CD4-positive, CD25-positive, alpha-beta regulatory T cell (primary cell): ENCODE data around the gene XPNPEP2. TPM values are rescaled to one million over a fixed set of nuclear protein-coding genes. Genes with fewer than 3 reads are reported as not detected.
A peak's percentile ranks its signal among the peaks of the same experiment; 100 is the strongest.

Experiments
- ATAC-seq, 2 donors: fragments of 150-1000 bp; cut with Tn5 transposase; one replicate each; pipeline ENCODE4 v1.10.0; 2021; ENCODE audit warnings: low read depth in 2 of 2, moderate number of reproducible peaks in 2 of 2, moderate library complexity in 1 of 2
- DNase-seq, 3 donors: peaks; one replicate each; pipeline versions ENCODE4 v3.0.0 to v3.0.0-alpha.2; 2012 to 2022; ENCODE audit warnings: mixed read lengths in 1 of 3
- H3K27ac ChIP-seq: one replicate; pipeline ENCODE4 v1.7.0; 2013; ENCODE audit warnings: mild to moderate bottlenecking, low read length; ENCODE audit not compliant: insufficient read depth, poor library complexity, severe bottlenecking
- H3K27me3 ChIP-seq: one replicate; pipeline ENCODE4 v1.7.0; 2013; ENCODE audit warnings: low read length; ENCODE audit not compliant: control insufficient read depth, insufficient read depth
- H3K36me3 ChIP-seq: one replicate; pipeline ENCODE4 v1.7.0; 2013; ENCODE audit warnings: mild to moderate bottlenecking, low read length, moderate library complexity; ENCODE audit not compliant: control insufficient read depth, insufficient read depth
- H3K4me1 ChIP-seq: 2 replicates; pipeline ENCODE4 v1.7.0; 2013; ENCODE audit warnings: mild to moderate bottlenecking, low read length; ENCODE audit not compliant: insufficient read depth, control insufficient read depth, poor library complexity, severe bottlenecking
- H3K4me3 ChIP-seq: one replicate; pipeline ENCODE4 v1.7.0; 2013; ENCODE audit warnings: low read depth, mild to moderate bottlenecking, low read length, moderate library complexity
- H3K9me3 ChIP-seq, 2 experiments: 1 replicate in 1 of 2; 2 replicates in 1 of 2; pipeline ENCODE4 v1.7.0; 2013; ENCODE audit warnings: low read length in 2 of 2, mild to moderate bottlenecking in 1 of 2, moderate library complexity in 1 of 2; ENCODE audit not compliant: control insufficient read depth in 2 of 2
- H3K27ac Mint-ChIP-seq, 3 donors: one replicate each; pipeline ENCODE4 v1.8.0; 2020 to 2022; ENCODE audit warnings: mild to moderate bottlenecking in 3 of 3, mixed read lengths in 3 of 3, moderate library complexity in 2 of 3
- H3K27me3 Mint-ChIP-seq: one replicate; pipeline ENCODE4 v1.8.0; 2022; ENCODE audit warnings: mild to moderate bottlenecking, mixed read lengths
- H3K36me3 Mint-ChIP-seq: one replicate; pipeline ENCODE4 v1.8.0; 2020; ENCODE audit warnings: mixed read lengths
- H3K4me1 Mint-ChIP-seq, 4 donors: one replicate each; pipeline ENCODE4 v1.8.0; 2020 to 2022; ENCODE audit warnings: mixed read lengths in 4 of 4, mild to moderate bottlenecking in 1 of 4
- H3K4me3 Mint-ChIP-seq, 4 donors: one replicate each; pipeline ENCODE4 v1.8.0; 2020 to 2022; ENCODE audit warnings: mild to moderate bottlenecking in 4 of 4, mixed read lengths in 4 of 4, moderate library complexity in 3 of 4
- H3K9me3 Mint-ChIP-seq, 7 donors: one replicate each; pipeline ENCODE4 v1.8.0; 2020 to 2022; ENCODE audit warnings: mixed read lengths in 7 of 7, mild to moderate bottlenecking in 3 of 7, moderate library complexity in 2 of 7
- polyA plus RNA-seq, 4 donors: library from polyadenylated mRNA; unstranded; fragments of 300-500 nt; fragmentation: Illumina TruSeq; gene quantifications; one replicate each; pipeline ENCODE4 v1.2.3, GENCODE V29; 2021
- total RNA-seq: library from RNA; stranded (reverse); gene quantifications from one replicate; pipeline ENCODE4 v1.2.3, GENCODE V29; 2022

Gene XPNPEP2
- total and polyA plus RNA-seq, 5 donors from 2014 or later, result 0.17 to 0.99 (median 0.63) TPM

- H3K27me3 ChIP-seq, result no peaks in the 10 kb centered on the region
- H3K9me3 ChIP-seq, result no peaks in the 10 kb centered on the region
- H3K27ac ChIP-seq, result peak overlapping the region; percentile 89
- ATAC-seq, result no peak
- Mint-ChIP-seq H3K4me3 (peak overlapping the region; percentile 89 to 96 (median 93)), H3K9me3 (peaks cover 0 to 2% (median 0%) of the 10 kb centered on the region in 7 donors), H3K4me1 (peaks cover 0 to 90% (median 44%) of the 10 kb centered on the region in 4 donors), H3K36me3 (peaks cover 41% of the 10 kb centered on the region), H3K27me3 (no peaks in the 10 kb centered on the region), H3K27ac (peak overlapping the region; percentile 89 to 94 (median 92))
- DNase-seq, result no peak
- peaks cover 26% of the 10 kb centered on the region for H3K36me3 ChIP-seq
- H3K4me3 ChIP-seq, result peak overlapping the region; percentile 69
- peaks cover 83% of the 10 kb centered on the region for H3K4me1 ChIP-seq
These were observed 43.1 kb downstream of the XPNPEP2 start for GRCh38 chrX:129781680-129782495.

GRCh38 chrX:129782706-129783105 is 43.9 kb downstream of the XPNPEP2 start:
- no peaks in the 10 kb centered on the region for H3K9me3 ChIP-seq
- Mint-ChIP-seq H3K9me3 (peaks cover 0 to 2% (median 0%) of the 10 kb centered on the region in 7 donors), H3K27me3 (no peaks in the 10 kb centered on the region), H3K27ac (peak overlapping the region; percentile 87 to 92 (median 89)), H3K4me1 (peaks cover 0 to 88% (median 40%) of the 10 kb centered on the region in 4 donors), H3K36me3 (peaks cover 45% of the 10 kb centered on the region), H3K4me3 (peak overlapping the region; percentile 89 to 96 (median 93))
- ATAC-seq (no peak), DNase-seq (no peak)
- H3K36me3 ChIP-seq, result peaks cover 26% of the 10 kb centered on the region
- H3K4me1 ChIP-seq, result peaks cover 80% of the 10 kb centered on the region
- peak overlapping the region; percentile 69 for H3K4me3 ChIP-seq
- peak overlapping the region; percentile 89 for H3K27ac ChIP-seq
- H3K27me3 ChIP-seq, result no peaks in the 10 kb centered on the region

- Mint-ChIP-seq H3K4me1 (peaks cover 0 to 83% (median 38%) of the 10 kb centered on the region in 4 donors), H3K36me3 (peaks cover 46% of the 10 kb centered on the region), H3K27me3 (no peaks in the 10 kb centered on the region), H3K27ac (peak overlapping the region; percentile 87 to 92 (median 89)), H3K9me3 (peaks cover 0 to 2% (median 0%) of the 10 kb centered on the region in 7 donors), H3K4me3 (peak overlapping the region; percentile 89 to 96 (median 93))
- no peak for ATAC-seq
- Histone ChIP-seq H3K27ac (peak overlapping the region; percentile 89), H3K9me3 (no peaks in the 10 kb centered on the region), H3K4me1 (peaks cover 75% of the 10 kb centered on the region), H3K36me3 (peaks cover 29% of the 10 kb centered on the region), H3K4me3 (peak overlapping the region; percentile 69), H3K27me3 (no peaks in the 10 kb centered on the region)
- DNase-seq, result peak in 1 of 3 donors; percentile 32
These were observed 44.5 kb downstream of the XPNPEP2 start for GRCh38 chrX:129783291-129783713.

GRCh38 chrX:129784371-129784770 is 45.6 kb downstream of the XPNPEP2 start:
- H3K4me1 ChIP-seq, result peaks cover 64% of the 10 kb centered on the region
- Mint-ChIP-seq H3K4me1 (peaks cover 0 to 82% (median 32%) of the 10 kb centered on the region in 4 donors), H3K27me3 (no peaks in the 10 kb centered on the region), H3K27ac (peak overlapping the region; percentile 56 to 92 (median 87)), H3K36me3 (peaks cover 49% of the 10 kb centered on the region), H3K4me3 (peak overlapping the region; percentile 89 to 96 (median 93)), H3K9me3 (peaks cover 0 to 2% (median 0%) of the 10 kb centered on the region in 7 donors)
- H3K9me3 ChIP-seq, result no peaks in the 10 kb centered on the region
- H3K36me3 ChIP-seq, result peaks cover 33% of the 10 kb centered on the region
- H3K4me3 ChIP-seq, result peak overlapping the region; percentile 69
- peak overlapping the region; percentile 89 for H3K27ac ChIP-seq
- H3K27me3 ChIP-seq, result no peaks in the 10 kb centered on the region
- DNase-seq, result no peak
- ATAC-seq, result no peak

GRCh38 chrX:129785160-129785947 is 46.6 kb downstream of the XPNPEP2 start:
- Mint-ChIP-seq H3K4me3 (peak overlapping the region; percentile 73 to 83 (median 75)), H3K27ac (peak overlapping the region; percentile 81 to 97 (median 87)), H3K4me1 (peaks cover 0 to 78% (median 30%) of the 10 kb centered on the region in 4 donors), H3K36me3 (peaks cover 52% of the 10 kb centered on the region), H3K9me3 (peaks cover 0 to 2% (median 0%) of the 10 kb centered on the region in 7 donors), H3K27me3 (no peaks in the 10 kb centered on the region)
- peak overlapping the region; percentile 66 for H3K4me3 ChIP-seq
- H3K27me3 ChIP-seq, result no peaks in the 10 kb centered on the region
- H3K36me3 ChIP-seq, result peaks cover 37% of the 10 kb centered on the region
- H3K27ac ChIP-seq, result peak overlapping the region; percentile 57
- ATAC-seq (no peak), DNase-seq (no peak)
- no peaks in the 10 kb centered on the region for H3K9me3 ChIP-seq
- peaks cover 58% of the 10 kb centered on the region for H3K4me1 ChIP-seq

GRCh38 chrX:129786210-129786651 is 47.5 kb downstream of the XPNPEP2 start:
- peaks cover 44% of the 10 kb centered on the region for H3K36me3 ChIP-seq
- H3K27ac ChIP-seq, result peak overlapping the region; percentile 57
- Mint-ChIP-seq H3K27ac (peak overlapping the region; percentile 83 to 97 (median 87)), H3K4me3 (peak overlapping the region; percentile 73 to 83 (median 75)), H3K4me1 (peaks cover 0 to 71% (median 30%) of the 10 kb centered on the region in 4 donors), H3K27me3 (no peaks in the 10 kb centered on the region), H3K9me3 (peaks cover 0 to 1% (median 0%) of the 10 kb centered on the region in 7 donors), H3K36me3 (peaks cover 52% of the 10 kb centered on the region)
- peak overlapping the region; percentile 61 for H3K4me3 ChIP-seq
- DNase-seq (no peak), ATAC-seq (no peak)
- peaks cover 54% of the 10 kb centered on the region for H3K4me1 ChIP-seq
- no peaks in the 10 kb centered on the region for H3K27me3 ChIP-seq
- H3K9me3 ChIP-seq, result no peaks in the 10 kb centered on the region

- H3K36me3 Mint-ChIP-seq, result peaks cover 46% of the 10 kb centered on the region
- no peaks in the 10 kb centered on the region for H3K9me3 ChIP-seq
- peaks cover 54% of the 10 kb centered on the region for H3K36me3 ChIP-seq
- H3K27me3 ChIP-seq, result no peaks in the 10 kb centered on the region
- H3K27ac ChIP-seq, result peak overlapping the region; percentile 41
- no peaks in the 10 kb centered on the region for H3K27me3 Mint-ChIP-seq
- peaks cover 0 to 58% (median 31%) of the 10 kb centered on the region in 4 donors for H3K4me1 Mint-ChIP-seq
- no peak overlapping the region for H3K4me3 ChIP-seq
- H3K4me1 ChIP-seq, result peaks cover 41% of the 10 kb centered on the region
- ATAC-seq (no peak), DNase-seq (no peak)
- peak overlapping the region; percentile 31 to 73 (median 55) for H3K4me3 Mint-ChIP-seq
- no peaks in the 10 kb centered on the region for H3K9me3 Mint-ChIP-seq
- H3K27ac Mint-ChIP-seq, result peak overlapping the region in 2 of 3 donors; percentile 90 to 95
These were observed 48.7 kb downstream of the XPNPEP2 start for GRCh38 chrX:129787336-129788055.
